Spleen (tissue), 11 donors: ENCODE results near the gene ACLY. TPM values are rescaled to one million over a fixed set of nuclear protein-coding genes. Genes with fewer than 3 reads are reported as not detected.

ENCODE experiments used
- DNase-seq: peaks from one replicate; pipeline ENCODE4 v3.0.0-alpha.2; 2020
- H3K27ac ChIP-seq, 8 donors: fragments of 200-600 bp; sonication (generic) in 7 of 8; 1 replicate in 4 of 8; 2 replicates in 4 of 8; pipeline versions ENCODE4 v1.5.0 to v1.8.0; 2016 to 2021; ENCODE audit warnings: inconsistent platforms in 4 of 8, mild to moderate bottlenecking in 4 of 8, moderate library complexity in 1 of 8
- H3K27me3 ChIP-seq, 7 donors: fragments of 200-600 bp; sonication (generic) in 6 of 7; replicated peaks in 1 of 7; 1 replicate in 4 of 7; 2 replicates in 3 of 7; pipeline versions ENCODE4 v1.5.0 to v1.8.0; 2016 to 2021; ENCODE audit warnings: inconsistent platforms in 3 of 7, mild to moderate bottlenecking in 1 of 7
- H3K36me3 ChIP-seq, 6 donors: fragments of 200-600 bp; sonication (generic) in 5 of 6; 1 replicate in 4 of 6; 2 replicates in 2 of 6; pipeline versions ENCODE4 v1.5.0 to v1.8.0; 2016 to 2021; ENCODE audit warnings: inconsistent platforms in 2 of 6
- H3K4me1 ChIP-seq, 6 donors: fragments of 200-600 bp; sonication (generic) in 5 of 6; 1 replicate in 3 of 6; 2 replicates in 3 of 6; pipeline versions ENCODE4 v1.5.0 to v1.8.0; 2016 to 2021; ENCODE audit warnings: inconsistent platforms in 3 of 6
- H3K4me3 ChIP-seq, 8 donors: fragments of 200-600 bp; sonication (generic) in 7 of 8; 1 replicate in 4 of 8; 2 replicates in 4 of 8; pipeline versions ENCODE4 v1.5.0 to v1.8.0; 2016 to 2021; ENCODE audit warnings: inconsistent platforms in 4 of 8, mild to moderate bottlenecking in 4 of 8, moderate library complexity in 2 of 8
- H3K9me3 ChIP-seq, 8 donors: fragments of 200-600 bp; sonication (generic) in 7 of 8; 1 replicate in 4 of 8; 2 replicates in 4 of 8; pipeline versions ENCODE4 v1.5.0 to v1.8.0; 2016 to 2021; ENCODE audit warnings: inconsistent platforms in 4 of 8
- POLR2A ChIP-seq, 3 donors: fragments of 450-650 bp; IDR thresholded peaks; one replicate each; pipeline ENCODE4 v1.5.1; 2017; ENCODE audit warnings: antibody characterized with exemption in 3 of 3, mild to moderate bottlenecking in 1 of 3
- POLR2AphosphoS5 ChIP-seq, 3 donors: sonication (generic); formaldehyde crosslinking; IDR thresholded peaks; one replicate each; pipeline ENCODE4 v1.5.1; 2017; ENCODE audit warnings: antibody characterized with exemption in 3 of 3
- WGBS, 5 donors: extraction: QIAGEN DNeasy Blood & Tissue Kit in 3 of 5; methylation state at CpG; one replicate each; pipeline versions ENCODE4 v1.1.5 to v1.1.7; 2013 to 2018; 5-methylcytosine and 5-hydroxymethylcytosine counted together
- intact Hi-C: fragments of 100-400 bp; cut with DNase I; formaldehyde crosslinking; loops from one replicate; pipeline ENCODE4 v1.15.0; 2023; ENCODE audit warnings: low total_unique reads
- polyA plus RNA-seq, 3 donors: library from polyadenylated mRNA; stranded (reverse); fragments of 200-250 nt; gene quantifications; one replicate each; pipeline ENCODE4 v1.2.1, GENCODE V29; 2013
- total RNA-seq, 7 donors: library from RNA; depleted of rRNA in 3 of 7; stranded (reverse); fragments of >200 nt in 3 of 7; fragmentation: NEBNext Ultra II Directional in 4 of 7; extraction: Animal tissue kit (Norgen Biotek cat#: 25700) in 4 of 7; gene quantifications; one replicate each; pipeline versions ENCODE4 v1.1.0 to v1.2.1, GENCODE V29; 2016 to 2021
- TF ChIP-seq, protein P1 (sequence below), 11 experiments: fragments of 200-600 bp in 7 of 11; fragments of 450-650 bp in 4 of 11; sonication (generic) in 4 of 11; IDR thresholded peaks in 8 of 11; conservative IDR thresholded peaks in 3 of 11; 1 replicate in 7 of 11; 2 replicates in 4 of 11; pipeline versions ENCODE4 v1.4.0 to v1.8.0; 2016 to 2021; ENCODE audit warnings: antibody characterized with exemption in 11 of 11, inconsistent platforms in 4 of 11, mild to moderate bottlenecking in 1 of 11
- donor health status: healthy with polysubstance abuse.
- donor health status: DM: no; HTN: no; CAD: no; lungs with moderate emphysema.
- donor health status: DM: no; HTN: no; CAD: no.
- donor health status: Bipolar disorder and iron deficiency.
- donor health status: healthy.
- donor health status: DM: no; HTN: no; CAD: no.
- donor health status: DM: yes; HTN: yes; CAD: no.

Gene ACLY
- total and polyA plus RNA-seq, 10 donors: 17.7 to 112 (median 80.2) TPM

DNA sequence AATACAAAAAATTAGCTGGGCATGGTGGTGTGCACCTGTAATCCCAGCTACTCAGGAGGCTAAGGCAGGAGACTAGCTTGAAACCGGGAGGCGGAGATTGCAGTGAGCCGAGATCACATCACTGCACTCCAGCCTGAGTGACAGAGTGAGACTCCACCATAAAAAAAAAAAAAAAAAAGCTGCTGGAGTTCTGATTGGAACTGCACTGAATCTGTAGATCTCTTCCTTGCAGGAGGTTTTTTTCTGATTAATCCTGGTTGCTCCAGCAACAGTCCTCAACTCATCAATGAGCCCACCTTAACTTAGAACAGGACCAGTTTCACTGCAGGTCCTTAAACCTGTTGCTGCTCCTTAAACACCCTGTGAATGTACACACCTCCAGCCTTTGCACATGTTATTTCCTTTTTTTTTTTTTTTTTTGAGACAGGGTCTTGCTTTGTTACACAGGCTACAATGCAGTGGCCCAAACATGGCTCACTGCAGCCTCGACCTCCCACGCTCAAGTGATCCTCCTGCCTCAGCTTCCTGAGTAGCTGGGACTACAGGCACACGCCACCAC, 10.0 kb upstream of the ACLY start:
- Histone ChIP-seq H3K4me1 (peaks cover 6 to 55% (median 26%) of the 10 kb centered on the region in 6 donors), H3K4me3 (no peak overlapping the region), H3K27me3 (no peaks in the 10 kb centered on the region), H3K27ac (peak overlapping the region in 1 of 8 donors; percentile 90), H3K9me3 (no peaks in the 10 kb centered on the region), H3K36me3 (no peaks in the 10 kb centered on the region)
- intact Hi-C loops: no loop called here
- WGBS, 5 donors: 71 to 84% (median 76%) methylated on average over 6 of the region's 6 CpGs
- no peak for TF ChIP-seq POLR2A (IDR thresholded peaks at IDR 0.05)
- TF ChIP-seq, protein P1, sequence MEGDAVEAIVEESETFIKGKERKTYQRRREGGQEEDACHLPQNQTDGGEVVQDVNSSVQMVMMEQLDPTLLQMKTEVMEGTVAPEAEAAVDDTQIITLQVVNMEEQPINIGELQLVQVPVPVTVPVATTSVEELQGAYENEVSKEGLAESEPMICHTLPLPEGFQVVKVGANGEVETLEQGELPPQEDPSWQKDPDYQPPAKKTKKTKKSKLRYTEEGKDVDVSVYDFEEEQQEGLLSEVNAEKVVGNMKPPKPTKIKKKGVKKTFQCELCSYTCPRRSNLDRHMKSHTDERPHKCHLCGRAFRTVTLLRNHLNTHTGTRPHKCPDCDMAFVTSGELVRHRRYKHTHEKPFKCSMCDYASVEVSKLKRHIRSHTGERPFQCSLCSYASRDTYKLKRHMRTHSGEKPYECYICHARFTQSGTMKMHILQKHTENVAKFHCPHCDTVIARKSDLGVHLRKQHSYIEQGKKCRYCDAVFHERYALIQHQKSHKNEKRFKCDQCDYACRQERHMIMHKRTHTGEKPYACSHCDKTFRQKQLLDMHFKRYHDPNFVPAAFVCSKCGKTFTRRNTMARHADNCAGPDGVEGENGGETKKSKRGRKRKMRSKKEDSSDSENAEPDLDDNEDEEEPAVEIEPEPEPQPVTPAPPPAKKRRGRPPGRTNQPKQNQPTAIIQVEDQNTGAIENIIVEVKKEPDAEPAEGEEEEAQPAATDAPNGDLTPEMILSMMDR (IDR thresholded peaks at IDR 0.05 in 8 of 11, conservative IDR thresholded peaks at IDR 0.05 in 3 of 11): no peak
- TF ChIP-seq POLR2AphosphoS5 (IDR thresholded peaks at IDR 0.05): no peak
- DNase-seq: no peak

DNA sequence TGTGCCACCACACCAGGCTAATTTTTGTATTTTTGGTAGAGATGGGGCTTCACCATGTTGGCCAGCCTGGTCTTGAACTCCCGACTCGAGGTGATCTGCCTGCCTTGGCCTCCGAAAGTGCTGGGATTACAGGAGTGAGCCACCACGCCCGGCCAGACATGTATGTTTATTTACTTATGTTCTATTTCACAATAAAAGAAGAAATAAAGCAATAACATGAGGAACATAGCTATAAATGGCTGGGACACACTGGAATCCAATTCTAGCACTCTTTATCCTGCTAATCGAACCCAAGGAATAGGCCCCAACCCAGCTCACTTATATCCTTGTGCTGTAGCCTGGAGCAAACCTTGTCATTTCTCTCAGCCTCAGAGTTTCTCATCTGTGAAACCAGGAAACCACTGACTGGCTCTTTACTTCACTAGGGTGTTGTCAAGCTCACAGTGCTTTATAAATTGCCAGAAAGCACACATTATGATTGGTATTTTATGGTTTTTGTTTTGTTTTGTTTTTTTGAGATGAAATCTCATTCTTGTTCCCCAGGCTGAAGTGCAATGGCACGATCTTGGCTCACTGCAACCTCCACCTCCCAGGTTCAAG, 7.3 kb upstream of the ACLY start:
- DNase-seq: no peak
- intact Hi-C loops: no loop called here
- Histone ChIP-seq H3K9me3 (no peaks in the 10 kb centered on the region), H3K27me3 (no peaks in the 10 kb centered on the region), H3K4me1 (peaks cover 6 to 31% (median 19%) of the 10 kb centered on the region in 6 donors), H3K27ac (no peak overlapping the region), H3K4me3 (no peak overlapping the region), H3K36me3 (no peaks in the 10 kb centered on the region)
- WGBS, 5 donors: 91 to 94% (median 94%) methylated on average over 7 of the region's 7 CpGs
- TF ChIP-seq POLR2A (IDR thresholded peaks at IDR 0.05): no peak
- no peak for TF ChIP-seq POLR2AphosphoS5 (IDR thresholded peaks at IDR 0.05)
- TF ChIP-seq, protein P1 (IDR thresholded peaks at IDR 0.05 in 8 of 11, conservative IDR thresholded peaks at IDR 0.05 in 3 of 11): no peak

DNA sequence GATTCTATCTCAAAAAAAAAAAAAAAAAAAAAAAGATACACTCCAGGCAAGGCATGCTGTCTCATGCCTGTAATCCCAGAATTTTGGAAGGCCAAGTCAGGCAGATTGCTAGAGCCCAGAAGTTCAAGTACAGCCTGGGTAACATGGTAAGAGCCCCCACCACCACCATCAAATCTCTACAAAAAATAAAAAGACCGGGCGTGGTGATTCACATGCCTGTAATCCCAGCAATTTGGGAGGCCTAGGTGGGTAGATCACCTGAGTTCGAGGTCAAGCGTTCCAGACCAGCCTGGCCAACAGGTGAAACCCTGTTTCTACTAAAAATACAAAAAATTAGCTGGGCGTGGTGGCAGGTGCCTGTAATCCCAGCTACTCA, 1.8 kb upstream of the ACLY start:
- Histone ChIP-seq H3K36me3 (no peaks in the 10 kb centered on the region), H3K9me3 (no peaks in the 10 kb centered on the region), H3K27ac (no peak overlapping the region), H3K4me1 (peaks cover 10 to 36% (median 29%) of the 10 kb centered on the region in 6 donors), H3K27me3 (no peaks in the 10 kb centered on the region), H3K4me3 (no peak overlapping the region)
- WGBS, 5 donors: 85 to 96% (median 96%) methylated on average over 5 of the region's 5 CpGs
- intact Hi-C loops: no loop called here
- no peak for DNase-seq
- no peak for TF ChIP-seq POLR2A (IDR thresholded peaks at IDR 0.05)
- TF ChIP-seq POLR2AphosphoS5 (IDR thresholded peaks at IDR 0.05): no peak
- TF ChIP-seq, protein P1 (IDR thresholded peaks at IDR 0.05 in 8 of 11, conservative IDR thresholded peaks at IDR 0.05 in 3 of 11): no peak

DNA sequence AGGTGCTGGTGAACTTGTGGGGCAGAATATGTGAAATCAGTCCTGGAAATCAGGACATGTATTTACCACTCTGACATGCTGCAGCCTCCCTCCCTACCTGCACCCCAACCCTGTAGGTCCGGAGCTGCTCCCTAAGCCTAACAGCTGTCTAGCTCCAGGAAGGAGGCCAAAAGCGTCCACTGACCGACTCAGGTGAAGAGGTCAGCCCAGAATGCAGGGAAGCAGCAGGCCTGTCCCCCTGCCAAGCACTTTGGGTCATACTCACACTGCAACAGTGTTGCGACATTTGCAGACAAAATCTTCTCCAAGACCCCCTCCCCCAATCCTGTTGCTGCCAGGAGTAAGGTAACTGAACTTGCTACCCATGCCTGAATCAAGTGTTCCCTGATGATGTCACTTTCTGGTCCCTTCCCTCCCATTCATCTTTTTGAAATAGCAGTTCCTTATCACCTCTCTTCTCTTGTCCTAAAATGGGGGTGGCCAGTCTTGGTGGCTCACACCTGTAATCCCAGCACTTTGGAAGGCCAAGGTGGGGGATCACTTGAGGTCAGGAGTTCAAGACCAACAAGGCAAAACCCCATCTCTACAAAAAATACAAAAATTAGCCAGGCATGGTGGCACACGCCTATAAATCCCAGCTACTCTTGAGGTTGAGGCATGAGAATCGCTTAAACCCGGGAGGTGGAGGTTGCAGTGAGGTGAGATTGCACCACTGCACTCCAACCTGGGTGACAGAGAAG, 1.3 kb upstream of the ACLY start:
- peak overlapping the region in 3 of 8 donors; percentile 89 to 95 (median 93) for H3K4me3 ChIP-seq
- no peaks in the 10 kb centered on the region for H3K36me3 ChIP-seq
- intact Hi-C loops: no loop called here
- no peaks in the 10 kb centered on the region for H3K27me3 ChIP-seq
- H3K27ac ChIP-seq: no peak overlapping the region
- peaks cover 10 to 42% (median 32%) of the 10 kb centered on the region in 6 donors for H3K4me1 ChIP-seq
- WGBS, 5 donors: 85 to 94% (median 88%) methylated on average over 7 of the region's 7 CpGs
- DNase-seq: peak; percentile 78
- TF ChIP-seq, protein P1 (IDR thresholded peaks at IDR 0.05 in 8 of 11, conservative IDR thresholded peaks at IDR 0.05 in 3 of 11): no peak
- no peak for TF ChIP-seq POLR2AphosphoS5 (IDR thresholded peaks at IDR 0.05)
- TF ChIP-seq POLR2A (IDR thresholded peaks at IDR 0.05): no peak
- no peaks in the 10 kb centered on the region for H3K9me3 ChIP-seq
